ENCODE data around the gene OSGIN1.

Gene OSGIN1, protein sequence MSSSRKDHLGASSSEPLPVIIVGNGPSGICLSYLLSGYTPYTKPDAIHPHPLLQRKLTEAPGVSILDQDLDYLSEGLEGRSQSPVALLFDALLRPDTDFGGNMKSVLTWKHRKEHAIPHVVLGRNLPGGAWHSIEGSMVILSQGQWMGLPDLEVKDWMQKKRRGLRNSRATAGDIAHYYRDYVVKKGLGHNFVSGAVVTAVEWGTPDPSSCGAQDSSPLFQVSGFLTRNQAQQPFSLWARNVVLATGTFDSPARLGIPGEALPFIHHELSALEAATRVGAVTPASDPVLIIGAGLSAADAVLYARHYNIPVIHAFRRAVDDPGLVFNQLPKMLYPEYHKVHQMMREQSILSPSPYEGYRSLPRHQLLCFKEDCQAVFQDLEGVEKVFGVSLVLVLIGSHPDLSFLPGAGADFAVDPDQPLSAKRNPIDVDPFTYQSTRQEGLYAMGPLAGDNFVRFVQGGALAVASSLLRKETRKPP

DNA sequence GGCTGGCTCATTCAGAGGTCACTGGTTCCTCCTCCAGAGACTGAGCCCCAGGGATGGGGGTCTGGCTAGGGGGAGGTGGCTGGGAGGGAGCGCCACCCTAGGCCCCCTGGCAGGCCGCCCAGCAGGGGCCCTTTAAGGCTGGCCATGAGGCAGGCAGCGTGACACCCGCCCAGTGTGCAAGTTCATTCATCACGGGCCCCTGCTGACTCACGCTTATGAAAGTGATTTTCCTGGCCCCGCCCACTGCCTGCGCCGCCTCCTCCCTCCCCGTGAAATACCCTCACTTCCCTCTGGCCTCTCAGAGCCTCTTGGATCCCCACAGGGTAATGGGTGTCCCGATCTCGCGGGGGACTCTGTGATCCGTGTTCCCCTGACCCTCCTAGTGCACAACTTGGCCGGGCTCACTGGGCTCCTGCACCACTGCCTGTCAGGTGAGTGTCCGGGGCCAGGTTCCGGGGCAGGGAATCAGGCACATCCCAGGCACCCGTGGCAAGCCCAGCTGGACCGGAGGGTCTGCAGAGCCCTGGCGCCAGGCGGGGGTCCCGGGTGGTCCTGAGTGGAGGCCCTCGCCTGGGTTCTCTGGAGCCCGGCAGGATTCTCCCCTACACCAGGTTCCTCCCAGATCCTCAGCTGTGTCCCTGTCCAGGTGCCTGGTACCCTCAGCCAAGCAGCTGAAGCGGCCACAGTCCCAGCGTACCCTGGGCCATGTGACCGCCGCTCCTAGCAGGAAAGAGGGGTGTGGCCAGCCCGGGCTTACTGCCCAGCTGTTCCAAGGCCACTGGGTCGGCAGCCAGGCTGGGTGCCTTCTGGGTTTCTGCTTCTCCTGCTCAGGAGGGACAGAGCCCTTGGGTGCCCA is at the start of gene OSGIN1:
OSGIN1 (plus strand) TSS at position 301 of the 856 bp plus-strand sequence. CDS start 4,432 bp downstream, outside the sequence.
- DNase-seq (ENCODE audit: low spot score) = peak; percentile 83

DNA sequence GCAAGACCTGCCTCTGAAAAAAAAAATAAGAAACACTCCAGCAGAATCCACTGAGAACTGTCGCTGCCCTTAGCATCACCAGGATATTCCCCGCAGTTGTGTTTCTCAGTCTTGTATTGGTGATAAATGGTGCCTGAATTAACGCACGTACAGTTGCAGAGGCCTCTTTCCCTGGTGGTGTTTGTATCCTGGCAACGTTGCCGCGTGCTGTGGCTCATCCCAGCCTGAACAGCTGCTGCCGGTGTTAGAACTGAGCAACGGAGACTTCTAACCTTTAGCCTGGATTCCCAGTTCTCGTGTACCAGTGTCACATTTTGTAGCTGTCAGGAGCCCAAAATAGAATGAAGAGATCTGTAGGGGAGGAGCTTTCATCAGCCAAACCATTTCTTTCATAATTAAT is 49.3 kb upstream of the OSGIN1 start:
- no peak for DNase-seq (ENCODE audit: low spot score)

DNA sequence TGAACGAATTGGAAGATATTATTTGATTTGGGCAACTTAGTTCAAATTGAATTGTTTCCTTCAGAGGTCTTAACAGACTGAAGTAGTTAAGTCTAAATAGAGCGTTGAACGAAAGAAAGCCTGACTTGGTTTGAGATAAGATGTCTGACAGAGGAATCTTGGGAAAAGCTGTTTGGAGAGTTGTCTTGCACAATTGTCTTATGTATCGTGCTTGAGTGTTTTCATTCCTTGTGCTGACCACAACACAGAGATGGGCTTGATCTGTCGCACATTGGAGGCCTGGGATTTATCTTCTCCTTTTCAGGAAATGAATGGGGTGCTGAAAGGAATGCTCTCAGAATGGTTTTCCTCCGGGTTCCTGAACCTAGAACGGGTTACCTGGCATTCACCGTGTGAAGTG is 46.4 kb upstream of the OSGIN1 start:
- DNase-seq (ENCODE audit: low spot score) = no peak

DNA sequence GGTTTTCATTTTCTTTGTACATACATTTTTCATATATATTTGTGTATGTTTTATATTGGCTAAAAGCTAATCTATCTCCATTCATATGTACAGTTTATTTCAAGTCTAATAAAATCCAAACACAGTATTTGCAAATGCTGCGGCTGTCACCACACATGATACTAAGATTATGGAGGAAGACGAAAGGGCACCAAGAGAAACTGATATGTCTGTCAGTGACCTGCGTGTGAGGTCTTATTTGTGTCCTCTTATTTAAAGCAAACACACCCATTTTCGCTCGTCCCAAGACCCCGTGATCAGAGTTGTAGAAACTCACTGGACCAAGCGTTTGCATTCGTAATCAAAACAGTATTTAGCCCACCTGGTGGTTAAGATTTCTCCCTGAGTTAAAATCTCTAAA is 45.9 kb upstream of the OSGIN1 start:
- no peak for DNase-seq (ENCODE audit: low spot score)

DNA sequence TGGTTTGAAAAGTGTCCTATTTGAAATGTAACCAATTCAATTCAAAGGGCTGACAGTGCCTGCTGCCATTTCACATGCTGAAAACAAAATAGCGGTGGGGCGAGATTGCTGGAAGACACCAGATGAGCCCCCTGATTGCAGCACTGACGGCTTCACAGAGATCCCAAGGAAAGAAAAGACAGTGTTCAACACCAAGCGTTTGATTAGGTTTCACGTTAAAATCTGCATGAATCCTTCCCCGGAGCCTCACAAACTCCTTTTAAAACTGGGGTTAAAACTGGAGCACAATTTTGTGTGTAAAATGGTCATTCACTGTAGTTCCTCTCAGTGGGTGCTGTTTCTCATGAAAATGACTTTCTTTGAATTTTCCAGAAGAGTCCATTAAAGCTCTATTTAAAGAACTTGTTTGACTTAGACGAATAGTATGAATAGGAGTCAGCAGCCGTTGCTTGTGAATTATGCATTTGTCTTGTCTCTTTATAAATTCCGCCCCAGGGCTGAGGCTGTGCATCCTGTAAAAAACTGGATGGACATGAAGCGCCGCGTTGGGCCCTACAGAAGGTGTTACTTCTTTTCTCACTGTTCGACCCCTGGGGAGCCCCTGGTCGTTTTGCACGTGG is 45.3 kb upstream of the OSGIN1 start:
- DNase-seq (ENCODE audit: low spot score) = no peak

DNA sequence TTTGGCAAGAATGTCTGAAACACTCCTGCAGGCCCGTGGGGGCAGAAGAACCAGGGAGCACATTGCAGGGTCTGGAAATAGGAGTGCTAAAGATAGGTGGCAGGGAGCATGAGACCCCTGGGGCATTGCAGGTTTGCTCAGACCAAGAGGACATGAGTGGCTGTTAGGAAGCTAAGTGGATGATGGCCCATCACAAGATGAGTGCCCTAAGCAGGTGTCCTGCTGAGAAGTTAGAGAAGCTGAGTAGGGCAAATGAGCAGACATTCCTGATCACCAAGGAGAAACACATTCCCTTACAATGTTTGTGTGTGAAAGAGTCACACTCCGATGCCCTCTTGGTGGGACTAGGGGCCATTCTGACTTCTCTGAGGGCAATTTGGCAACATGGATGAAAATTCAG is 44.2 kb upstream of the OSGIN1 start:
- DNase-seq (ENCODE audit: low spot score) = peak; percentile 5

DNA sequence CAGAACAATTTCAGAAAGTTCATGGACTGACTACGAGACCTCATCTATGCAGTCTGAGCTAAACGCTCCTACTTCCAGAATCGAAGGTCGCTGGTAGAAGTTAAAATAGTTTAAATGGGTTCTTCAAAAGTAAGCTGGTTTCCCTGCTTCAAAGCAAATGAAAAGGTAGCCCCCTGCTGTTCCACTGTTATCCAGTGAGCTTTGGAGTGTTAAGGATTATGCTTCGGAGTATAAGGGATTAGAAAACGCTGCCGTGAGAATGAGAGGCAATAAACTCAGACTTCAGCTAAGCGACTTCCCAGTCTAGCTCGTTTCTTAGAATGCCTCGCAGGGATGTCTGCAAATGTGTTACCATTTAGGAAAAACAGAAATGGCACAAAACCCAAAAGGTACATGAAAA is 41.8 kb upstream of the OSGIN1 start:
- peak; percentile 6 for DNase-seq (ENCODE audit: low spot score)

DNA sequence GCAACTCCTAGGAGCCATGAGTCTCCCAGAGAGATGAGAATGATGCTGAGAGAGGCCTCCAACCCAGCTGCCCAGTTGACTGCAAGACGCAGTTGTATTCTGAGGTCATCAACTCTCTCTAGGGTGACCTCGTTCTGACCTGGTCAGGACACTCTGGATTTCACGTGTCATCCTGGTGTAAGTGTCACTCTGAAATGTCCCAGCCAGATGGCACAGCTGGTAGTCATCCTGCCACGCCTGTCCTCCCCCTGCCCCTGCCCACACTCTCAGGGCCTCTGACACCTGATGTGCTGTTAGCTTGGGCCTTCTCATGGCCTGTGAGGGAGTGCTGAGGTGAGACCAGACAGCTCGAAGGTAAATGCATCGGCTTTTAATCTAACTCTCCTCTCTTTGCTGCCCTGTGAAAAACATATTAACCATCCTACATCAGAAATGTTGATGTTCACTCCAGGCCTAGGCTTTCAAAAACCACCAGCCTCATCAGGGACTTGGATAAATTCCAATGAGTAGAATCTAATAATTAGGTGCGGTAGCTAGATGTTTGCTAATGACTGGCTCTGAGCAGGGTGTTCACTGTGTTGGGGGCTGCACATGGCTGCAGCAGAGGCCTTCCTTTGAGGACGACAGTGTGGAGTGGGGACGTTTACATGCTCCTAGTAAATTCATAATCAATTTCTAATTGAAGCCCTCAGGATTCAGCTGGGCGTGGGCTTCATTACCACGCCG is 40.4 kb upstream of the OSGIN1 start:
- no peak for DNase-seq (ENCODE audit: low spot score)

DNA sequence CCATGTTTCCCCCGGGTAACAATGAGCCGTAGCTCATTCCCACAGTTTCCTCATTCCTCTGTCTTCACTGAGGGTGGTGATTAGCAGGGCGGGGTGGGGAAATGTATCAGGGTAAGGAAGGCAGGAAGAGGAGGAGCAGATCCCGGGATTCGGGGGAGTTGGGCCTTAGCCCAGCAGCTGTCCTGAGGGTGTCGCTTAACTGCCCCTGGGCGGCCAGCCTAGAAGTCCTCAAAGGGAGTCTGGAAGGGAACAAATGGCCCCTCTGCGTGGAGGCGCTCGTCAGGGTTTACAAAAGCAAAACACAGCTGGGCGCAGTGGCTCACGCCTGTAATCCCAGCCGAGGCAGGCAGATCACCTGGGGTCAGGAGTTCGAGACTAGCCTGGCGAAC is 39.8 kb upstream of the OSGIN1 start:
- peak; percentile 9 for DNase-seq (ENCODE audit: low spot score)

DNA sequence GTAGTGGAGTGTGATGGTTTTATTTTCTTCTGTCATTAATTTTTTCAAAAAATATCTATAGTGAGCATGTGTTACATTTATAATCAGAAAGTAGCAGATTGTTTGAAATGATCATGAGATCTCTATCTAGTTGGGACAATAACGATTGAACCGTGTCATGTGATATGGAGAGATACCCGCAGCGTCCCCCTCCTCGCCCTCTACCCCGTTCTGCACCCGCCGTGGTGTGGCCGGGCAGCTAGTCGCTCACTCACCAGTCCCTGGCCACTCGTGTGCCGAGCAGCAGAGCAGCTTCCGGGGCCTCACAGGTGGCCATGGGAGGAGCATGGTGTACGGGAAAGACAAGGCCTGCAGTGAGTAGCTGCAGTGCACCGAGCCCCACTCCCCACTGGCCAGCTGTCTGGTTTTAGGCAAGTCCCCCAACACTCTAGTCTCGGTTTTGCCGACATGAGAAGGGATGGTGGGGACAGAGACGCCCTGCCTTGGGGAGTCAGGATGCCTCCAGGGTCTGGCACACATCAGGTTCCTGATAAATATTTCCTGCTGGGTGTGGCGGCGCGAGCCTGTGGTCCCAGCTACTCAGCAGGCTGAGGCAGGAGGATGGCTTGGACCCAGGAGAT is 38.8 kb upstream of the OSGIN1 start:
- DNase-seq (ENCODE audit: low spot score) = peak; percentile 10

DNA sequence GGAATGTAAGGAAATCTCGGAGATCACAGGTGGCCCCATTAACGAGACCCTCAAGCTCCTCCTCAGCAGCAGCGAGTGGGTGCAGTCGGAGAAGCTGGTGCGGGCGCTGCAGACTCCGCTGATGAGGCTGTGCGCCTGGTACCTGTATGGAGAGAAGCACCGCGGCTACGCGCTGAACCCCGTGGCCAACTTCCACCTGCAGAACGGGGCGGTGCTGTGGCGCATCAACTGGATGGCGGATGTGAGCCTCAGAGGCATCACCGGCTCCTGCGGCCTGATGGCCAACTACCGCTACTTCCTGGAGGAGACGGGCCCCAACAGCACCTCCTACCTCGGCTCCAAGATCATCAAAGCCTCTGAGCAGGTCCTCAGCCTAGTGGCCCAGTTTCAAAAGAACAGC is 38.0 kb upstream of the OSGIN1 start:
- DNase-seq (ENCODE audit: low spot score) = peak; percentile 5

DNA sequence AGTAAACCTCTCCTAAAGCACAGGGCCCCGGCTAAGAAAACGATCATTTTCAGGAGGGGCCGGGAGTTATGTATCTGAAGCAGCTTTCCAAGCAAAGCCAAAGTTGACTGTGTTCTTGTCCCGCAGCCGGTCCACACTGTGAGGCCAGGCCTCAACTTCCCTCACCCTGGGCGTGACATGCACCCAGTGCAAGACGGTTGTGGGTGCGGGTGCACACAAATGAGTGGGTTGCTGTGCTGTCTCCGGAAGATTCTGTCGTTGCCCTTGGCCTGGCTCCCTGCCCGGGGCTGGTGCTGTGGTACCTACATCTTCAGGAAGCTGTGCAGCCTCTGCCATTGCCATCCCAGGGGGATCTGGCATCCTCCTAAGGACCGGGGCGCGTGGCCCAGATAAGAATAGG is 37.5 kb upstream of the OSGIN1 start:
- peak; percentile 7 for DNase-seq (ENCODE audit: low spot score)

DNA sequence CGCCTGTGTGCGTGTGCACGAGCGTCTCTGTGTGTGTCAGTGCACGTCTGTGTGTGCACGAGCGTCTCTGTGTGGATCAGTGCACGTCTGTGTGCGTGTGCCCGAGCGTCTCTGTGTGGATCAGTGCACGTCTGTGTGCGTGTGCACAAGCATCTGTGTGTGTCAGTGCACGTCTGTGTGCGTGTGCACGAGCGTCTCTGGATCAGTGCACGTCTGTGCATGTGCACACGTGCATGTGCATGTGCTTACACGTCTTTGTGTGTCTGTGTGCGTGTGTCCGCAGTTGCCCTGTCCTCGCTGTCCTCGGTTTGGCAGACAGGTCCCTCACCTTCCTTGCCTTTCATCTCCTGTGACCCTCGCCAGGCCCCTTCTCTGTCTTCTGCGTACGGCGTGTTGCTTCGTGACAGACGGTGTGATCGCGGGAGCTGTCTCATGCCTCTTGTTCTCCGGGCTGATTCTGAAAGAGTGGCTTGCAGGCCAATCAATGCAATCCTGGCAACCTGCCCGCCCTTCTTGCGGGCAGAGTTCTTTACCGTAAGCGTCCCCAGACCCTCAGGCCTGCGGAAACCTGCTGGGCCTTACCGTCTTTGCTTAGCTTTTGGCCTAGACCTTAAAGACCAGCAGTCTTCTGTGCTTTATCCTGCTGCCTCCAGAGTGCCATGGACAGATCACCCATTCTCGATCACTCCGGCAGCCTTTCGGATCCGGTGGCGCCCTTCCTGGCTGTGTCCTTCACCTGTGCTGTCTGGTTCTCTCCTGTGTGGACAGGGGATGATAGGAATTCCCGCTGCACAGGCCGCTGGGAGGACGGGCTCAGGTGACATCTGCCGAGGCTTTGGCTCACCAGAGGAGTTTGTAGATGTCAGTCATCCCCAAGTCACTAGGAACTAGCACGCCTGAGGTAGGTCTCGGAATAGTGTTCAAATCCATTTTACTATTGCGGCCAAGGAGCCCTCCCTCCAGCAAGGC is 35.6 kb upstream of the OSGIN1 start:
- DNase-seq (ENCODE audit: low spot score) = no peak

DNA sequence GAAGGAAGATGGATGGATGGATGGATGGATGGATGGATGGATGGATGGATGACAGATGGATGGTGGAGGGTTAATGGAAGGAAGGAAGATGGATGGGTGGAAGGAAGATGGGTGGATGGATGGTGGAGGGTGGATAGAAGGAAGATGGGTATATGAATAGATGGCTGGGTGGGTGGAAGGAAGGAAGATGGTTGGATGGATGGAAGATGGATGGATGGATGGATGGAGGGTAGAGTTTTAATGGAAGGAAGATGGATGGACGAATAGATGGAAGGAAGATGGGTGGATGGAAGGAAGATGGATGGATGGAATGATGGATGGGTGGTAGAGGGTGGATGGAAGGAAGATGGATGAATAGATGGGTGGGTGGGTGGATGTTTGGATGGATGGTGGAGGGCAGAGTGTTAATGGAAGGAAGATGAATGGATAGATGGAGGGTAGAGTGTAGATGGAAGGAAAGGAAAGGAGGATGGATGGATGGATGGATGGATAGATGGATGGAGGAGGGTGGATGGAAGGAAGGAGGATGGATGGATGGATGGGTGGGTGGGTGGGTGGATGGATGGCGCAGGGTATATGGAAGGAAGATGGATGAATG is 32.0 kb upstream of the OSGIN1 start:
- no peak for DNase-seq (ENCODE audit: low spot score)

DNA sequence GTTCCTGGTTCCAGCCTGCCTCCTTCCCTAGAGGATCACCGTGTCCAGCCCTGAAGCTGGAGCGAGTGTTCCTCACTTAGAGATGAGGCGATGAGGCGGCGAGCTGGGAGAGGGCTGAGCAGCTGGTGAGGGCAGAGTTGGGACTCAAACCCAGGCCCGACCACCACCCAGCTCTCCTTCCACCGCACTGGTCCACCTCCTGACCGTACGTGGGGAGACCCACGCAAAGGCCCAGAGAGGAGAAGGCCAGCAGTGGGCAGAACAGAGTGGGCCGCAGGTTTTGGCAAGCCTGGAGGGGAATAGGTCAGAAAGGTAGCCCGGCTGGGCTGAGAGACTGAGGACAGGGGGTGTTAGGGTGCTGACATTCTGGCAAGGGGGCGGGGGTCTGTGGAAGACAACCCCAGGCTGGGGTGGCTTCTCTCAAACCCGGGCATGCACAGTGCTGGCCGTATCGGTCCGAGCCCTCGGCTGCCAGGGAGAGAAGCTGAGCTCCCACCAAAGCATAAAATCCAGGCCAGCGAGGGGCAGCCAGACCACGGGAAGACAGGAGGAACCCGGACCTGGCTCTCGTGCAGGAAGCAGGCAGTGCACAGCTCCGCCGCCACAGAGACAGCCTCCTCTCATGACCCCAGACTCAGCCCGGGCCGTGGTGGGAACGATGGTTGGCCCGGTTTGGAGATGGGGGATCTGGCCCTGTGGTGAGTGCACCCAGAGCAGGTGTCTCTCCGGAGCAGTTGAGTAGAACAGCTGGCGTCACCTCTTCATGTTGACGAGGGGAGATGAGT is 29.3 kb upstream of the OSGIN1 start:
- no peak for DNase-seq (ENCODE audit: low spot score)

DNA sequence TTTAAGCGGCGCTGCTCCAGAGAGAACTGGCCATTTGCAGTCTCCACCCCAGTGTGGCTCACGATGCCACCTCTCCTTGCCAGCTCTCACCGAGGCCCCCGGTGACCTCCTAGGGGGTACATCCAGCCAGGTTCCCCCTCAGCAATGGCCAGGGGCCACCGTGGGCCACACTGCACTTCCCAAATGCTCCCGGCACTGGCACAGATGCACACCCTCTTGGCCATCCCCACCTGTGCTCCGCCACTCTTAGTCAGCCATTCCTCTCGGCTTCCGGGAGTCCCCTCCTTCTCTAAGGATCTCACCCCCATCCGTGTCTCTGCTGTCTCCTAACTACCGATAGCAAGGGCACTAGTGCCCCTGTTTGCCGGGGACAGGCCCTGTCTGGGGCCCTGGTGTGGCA is 28.4 kb upstream of the OSGIN1 start:
- DNase-seq (ENCODE audit: low spot score) = no peak

DNA sequence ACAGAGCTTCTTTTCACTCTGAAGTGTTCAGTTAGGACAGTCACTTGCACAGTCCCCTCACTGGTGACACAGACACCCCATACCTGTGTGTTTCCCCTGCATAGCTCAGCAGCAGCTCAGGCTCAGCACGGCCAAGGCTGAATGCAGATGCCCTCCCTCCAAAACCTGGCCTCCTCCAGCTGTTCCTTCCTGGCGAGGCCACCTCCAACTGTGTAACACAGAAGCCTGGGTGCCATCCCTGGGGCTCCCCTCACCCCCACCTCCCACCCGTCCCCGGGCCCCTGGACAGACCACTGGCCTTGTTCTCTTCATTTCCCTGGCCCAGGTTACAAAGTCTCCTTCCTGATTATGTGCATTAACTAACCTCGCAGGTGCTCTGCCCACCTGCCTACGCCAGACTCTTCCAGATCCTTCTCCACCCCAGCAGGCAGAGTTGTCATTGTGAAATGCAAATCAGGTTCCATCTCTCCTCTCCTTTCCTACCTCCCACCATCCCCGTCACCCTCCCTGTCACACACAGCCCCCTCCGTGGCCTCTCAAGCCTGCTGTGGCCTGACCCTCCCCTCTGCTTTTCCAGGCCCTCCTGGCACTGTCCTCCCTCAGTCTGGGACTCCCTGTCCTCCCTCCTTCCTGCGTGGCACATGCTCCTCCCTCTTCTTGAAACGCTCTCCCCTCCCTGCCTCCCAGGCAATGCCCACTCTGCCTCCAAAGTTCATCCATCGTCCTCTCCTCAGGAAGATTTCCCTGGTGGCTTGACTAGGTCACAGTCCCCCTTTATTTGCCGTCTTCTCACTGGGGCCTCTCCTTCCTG is 27.7 kb upstream of the OSGIN1 start:
- DNase-seq (ENCODE audit: low spot score) = peak; percentile 7

All from iPS-NIHi11 (cell line).